WTC11 (cell line): ENCODE data around the gene POC5.

Experiments
- AFF4 ChIP-seq: sonication (generic); formaldehyde crosslinking; IDR thresholded peaks from 2 replicates; pipeline ENCODE4 v1.8.1; 2023; ENCODE audit warnings: mild to moderate bottlenecking, missing genetic modification reagents, borderline replicate concordance
- CTCF ChIP-seq: fragments of 200-600 bp; IDR thresholded peaks from 2 replicates; pipeline ENCODE4 v1.8.0; 2022; ENCODE audit warnings: antibody characterized with exemption
- ZMAT4 ChIP-seq: fragments of 250-450 bp; sonication (Bioruptor Pico); IDR thresholded peaks from 2 replicates; pipeline ENCODE4 v1.9.0; 2021; ENCODE audit warnings: mild to moderate bottlenecking
- ZNF416 ChIP-seq: fragments of 250-450 bp; sonication (Bioruptor Pico); IDR thresholded peaks from 2 replicates; pipeline ENCODE4 v1.9.0; 2021; ENCODE audit warnings: mild to moderate bottlenecking, inconsistent platforms

- TF ChIP-seq ZNF416 (no peak), AFF4 (CRISPR knock-in tag) (no peak), CTCF (no peak), ZMAT4 (no peak)
Observed at GRCh38 chr5:75651575-75652238, 65.5 kb downstream of the POC5 start.
